Suppressor macrophage (primary cell): ENCODE results near the gene MRPS18A.
"Not testable (repeated sequence)": the region's sequence is repeated elsewhere in the genome, so short reads cannot be mapped to it uniquely, and the experiment has no call there.

Source experiments
- DNase-seq, 4 experiments: peaks; one replicate each; pipeline ENCODE4 v3.0.0-alpha.2; 2020 to 2022

MRPS18A gene

DNA sequence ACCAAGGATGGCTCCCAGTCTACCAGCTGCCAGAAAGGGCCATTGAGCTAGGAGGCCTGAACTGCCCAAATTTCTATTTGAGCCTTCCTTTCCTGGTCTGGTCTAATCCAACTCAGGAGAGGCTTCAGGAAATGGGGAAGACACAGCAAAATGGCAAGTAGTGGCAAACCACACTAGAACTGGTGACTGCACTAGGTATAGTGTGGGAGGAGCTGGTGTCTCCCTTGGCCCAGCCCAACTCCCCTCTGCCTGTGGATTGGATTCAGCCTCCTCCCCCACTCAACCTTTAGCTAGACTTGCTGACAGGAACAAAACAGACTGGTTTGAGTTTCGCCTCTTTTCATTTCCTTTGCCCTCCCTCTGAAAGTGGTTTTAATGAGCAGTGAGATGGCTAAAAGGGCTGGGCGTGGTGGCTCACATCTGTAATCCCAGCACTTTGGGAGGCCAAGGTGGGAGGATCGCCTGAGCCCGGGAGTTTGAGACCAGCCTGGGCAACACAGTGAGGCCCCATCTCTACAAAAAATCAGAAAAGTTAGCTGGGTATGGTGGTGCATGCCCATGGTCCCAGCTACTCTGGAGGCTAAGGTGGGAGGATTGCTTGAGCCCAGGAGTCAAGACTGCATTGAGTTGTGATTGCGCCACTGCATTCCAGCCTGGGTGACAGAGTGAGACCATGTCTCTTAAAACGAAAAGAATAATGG lies 17.5 kb downstream of the MRPS18A start:
- DNase-seq = peak; percentile 28 to 55 (median 50)

DNA sequence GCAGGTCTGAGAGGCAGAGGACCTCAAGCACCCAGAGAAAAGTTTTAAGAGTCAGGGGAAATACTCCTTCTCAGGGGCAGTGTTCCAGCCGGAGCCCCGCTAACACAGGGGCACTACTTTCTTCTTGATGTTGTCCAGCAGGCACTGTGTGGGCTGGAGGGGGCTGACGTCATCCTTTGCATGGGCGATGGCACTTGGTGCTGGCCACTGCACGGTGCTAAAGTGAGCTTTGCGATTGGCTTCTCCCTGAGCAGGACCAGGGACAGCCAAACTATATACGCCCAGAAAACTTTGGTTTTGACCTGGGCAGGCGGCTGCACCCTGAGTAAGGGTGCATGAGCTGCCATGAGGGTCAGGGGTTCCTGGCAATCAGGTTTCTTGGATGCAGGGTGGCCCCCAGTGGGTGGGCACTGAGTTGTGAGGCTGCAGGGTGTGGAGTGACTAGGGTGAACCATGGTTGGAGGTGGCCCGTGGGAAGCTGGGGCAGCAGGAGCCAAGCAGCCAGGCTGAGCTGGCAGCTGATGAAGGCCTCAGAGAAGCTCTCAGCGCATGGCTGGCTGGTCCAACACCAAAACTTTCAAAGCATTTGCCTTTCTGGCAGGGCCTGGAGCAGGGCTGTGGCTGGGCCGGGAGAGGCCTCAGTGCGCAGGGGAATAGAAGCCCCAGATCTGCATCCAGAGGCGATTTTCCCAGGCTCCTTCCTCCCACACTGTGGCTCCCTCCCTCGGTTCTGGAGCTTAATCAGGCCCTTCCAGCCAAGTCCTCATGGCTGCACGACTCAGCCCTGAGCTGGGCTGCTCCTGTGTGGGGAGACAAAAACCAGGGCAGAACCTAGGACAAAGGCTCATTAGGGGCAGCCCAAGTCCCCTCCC lies 18.3 kb downstream of the MRPS18A start:
- peak in 2 of 4 experiments; percentile 36 to 39 for DNase-seq

DNA sequence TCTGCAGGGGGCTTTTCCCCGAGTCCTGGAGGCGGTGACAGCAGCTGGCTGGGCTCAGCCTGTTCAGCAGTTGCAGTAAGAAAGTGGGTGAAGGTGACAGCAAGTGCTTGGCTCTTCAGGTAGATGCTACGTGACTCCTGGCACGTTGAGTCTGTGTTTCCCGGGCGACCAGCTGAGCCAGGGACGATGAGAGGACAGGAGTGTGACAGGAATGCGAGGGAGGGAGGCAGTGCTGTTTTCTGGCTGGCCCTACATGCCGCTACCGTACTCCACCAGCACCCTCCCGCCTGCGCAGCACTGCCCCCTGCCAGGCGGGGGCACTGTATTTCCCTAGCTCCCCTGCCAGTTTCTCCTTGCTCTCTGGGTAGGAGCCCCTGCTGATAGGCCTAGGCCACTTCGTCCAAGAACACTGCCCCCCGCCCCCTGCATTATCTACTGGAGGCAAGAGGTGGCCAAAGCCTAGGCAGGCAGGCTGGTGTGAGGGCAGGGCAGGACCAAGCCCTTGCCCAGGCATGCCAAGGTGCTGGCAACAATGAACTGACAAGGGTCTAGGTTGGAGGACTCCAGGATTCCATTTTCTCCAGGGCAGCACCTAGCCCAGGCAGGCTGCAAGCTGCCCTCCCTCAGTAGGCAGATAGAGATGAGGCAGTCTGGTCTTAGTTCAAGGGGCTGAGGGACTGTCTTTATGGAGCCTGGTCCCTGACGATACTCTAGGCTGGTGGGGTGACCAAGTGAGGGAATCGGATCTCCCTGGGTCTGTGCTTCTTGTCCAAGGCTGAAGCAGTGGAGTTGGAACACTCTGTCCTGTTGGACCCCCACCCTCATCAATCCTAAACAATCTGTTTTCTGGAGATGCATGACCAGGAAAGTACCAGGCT lies 19.2 kb downstream of the MRPS18A start:
- DNase-seq = peak; percentile 58 to 76 (median 64)

DNA sequence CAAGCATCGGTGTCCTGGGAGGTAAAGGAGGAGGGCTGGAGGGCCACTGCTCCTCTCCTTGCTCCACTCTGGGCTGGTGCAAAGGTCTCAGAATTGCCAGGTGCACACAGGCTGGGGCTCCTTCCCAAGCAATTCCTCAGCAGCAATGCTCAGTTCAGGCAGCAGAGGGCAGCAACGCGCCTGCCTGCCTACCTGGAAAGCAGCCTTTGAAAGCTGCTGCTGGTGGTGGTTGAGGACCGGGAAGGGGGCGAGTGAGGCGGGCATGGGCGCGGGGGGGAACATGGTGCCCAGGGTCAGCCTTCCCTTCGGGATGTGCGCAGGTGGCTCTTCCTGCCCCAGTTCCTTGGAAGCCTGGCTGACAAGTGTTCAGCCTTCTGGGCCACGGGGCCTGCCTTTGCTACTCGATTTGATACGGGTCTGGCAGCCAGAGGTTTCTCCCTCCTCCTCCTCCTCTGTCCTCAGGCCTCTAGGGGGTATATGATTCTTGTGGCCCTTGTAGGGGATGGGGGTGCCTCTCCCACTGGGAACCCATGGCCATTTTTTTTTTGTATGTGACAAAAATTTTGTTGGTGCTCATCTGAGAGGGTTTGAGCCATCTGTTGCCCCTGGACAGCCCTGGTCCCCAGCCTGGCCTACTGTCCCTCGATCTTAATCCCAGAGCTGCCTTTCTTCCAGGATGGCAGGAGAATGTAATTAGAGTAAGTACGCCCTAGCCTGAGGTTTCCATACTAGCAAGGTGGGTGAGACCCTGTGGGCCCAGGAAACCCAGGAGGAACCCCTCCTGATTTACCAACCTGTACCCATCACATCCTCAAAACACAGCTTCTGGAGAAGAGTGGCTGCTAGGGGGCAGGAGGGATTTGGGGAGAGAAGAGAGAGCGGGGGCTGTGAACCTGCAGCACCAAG lies 20.1 kb downstream of the MRPS18A start:
- peak; percentile 76 to 90 (median 81) for DNase-seq

DNA sequence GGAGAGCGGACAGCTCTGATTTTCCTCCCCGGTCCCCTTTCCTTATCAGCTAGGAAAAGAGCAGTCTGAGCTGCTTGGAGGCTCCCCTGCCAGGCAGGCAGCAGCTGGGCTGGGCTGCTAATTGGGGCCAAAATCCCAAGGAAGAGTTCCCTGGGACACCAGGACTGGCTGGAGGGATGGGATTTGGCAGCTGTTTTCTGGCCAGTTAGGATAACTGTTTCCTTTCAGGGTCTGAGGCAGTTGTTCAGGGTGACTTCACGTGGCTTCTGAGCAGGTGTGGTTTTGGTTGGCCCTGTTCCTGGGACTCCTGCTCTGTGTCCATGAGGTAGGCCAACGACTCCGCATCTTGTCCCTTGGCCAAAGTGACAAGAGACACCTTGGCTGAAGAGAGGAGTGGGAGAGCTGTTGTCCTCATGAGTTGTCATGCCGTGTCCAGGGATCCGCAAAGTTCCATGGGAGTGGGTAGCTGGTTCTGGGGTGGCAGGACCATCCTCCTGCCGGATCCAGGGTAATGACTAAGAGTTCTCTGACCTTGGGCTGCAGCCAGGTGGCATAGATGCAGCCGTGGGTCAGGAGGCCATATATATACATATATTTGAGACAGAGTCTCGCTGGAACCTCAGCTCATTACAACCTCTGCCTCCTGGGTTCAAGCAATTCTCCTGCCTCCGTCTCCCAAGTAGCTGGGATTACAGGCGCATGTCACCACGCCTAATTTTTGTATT lies 21.2 kb downstream of the MRPS18A start:
- DNase-seq = no peak

DNA sequence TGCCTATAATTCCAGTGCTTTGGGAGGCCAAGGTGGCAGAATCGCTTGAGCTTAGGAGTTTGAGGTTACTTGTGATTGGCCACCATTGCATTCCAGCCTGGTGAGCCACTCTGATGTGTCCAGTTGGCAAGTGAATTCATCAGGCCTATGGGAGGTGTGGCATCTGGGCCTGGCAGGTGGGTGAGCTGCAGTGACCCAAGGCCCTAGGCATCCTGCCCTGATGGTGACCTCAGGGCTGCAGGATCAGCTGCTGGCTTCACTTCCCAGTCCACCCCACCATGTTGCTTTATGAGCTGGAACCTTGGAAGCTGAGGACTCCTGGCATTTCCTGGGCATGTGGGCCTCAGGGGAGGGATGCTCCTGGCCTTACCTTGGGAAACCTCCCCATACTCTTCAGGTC lies 22.2 kb downstream of the MRPS18A start:
- no peak for DNase-seq

DNA sequence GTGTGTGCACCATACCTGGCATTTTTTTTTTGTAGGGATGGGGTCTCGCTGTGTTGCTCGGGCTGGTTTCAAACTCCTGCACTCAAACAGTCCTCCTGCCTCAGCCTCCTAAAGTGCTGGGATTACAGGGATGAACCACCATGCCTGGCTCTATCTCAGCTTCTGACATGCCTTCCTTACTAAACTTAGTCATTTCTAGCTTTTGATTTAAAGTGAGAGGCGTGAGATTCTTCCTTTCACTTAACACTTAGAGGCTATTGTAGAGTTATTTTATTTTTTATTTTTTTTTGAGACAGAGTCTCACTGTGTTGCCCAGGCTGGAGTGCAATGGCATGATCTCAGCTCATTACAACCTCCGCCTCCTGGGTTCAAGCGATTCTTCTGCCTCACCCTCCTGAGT lies 24.6 kb downstream of the MRPS18A start:
- not testable (repeated sequence) for DNase-seq

DNA sequence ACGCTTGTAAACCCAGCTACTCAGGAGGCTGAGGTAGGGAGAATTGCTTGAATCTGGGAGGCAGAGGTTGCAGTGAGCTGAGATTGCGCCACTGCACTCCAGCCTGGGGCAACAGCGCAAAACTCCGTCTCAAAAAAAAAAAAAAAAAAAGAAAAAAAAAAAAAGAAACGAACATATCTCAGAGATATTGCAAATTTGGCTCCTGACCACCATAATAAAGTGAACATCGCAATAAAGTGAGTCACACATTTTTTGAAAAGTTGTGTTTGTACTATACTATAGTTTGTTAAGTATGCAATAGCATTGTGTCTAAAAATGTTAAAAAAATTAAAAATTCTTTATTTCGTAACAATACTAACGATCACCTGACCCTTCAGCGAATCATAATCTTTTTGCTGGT lies 29.4 kb downstream of the MRPS18A start:
- no peak for DNase-seq

DNA sequence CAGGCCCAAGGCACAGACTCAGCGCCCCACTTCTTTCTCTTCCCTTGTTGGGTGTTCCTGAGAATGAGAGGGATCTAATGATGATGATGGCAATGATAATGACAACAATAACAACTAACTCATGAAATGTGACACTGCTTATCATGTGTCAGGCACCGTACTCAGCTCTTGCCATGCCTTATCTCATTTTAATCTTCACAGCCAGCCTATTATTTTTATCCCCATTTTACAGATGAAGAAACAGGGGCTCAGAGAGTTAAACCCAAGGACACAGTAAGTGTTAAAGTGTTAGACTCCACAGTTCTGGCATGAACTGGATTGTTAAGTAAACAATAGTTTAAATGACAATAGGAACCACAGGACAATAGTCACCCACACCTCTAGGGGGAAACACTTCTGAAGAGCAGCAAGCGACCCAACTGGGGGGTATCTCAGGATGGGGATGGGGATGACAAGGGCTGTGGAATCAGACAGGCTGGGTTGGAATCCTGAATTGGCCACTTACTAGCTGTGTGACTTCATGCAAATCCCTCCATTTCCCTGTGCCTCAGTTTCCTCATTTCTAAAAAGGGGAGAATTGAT lies 30.3 kb downstream of the MRPS18A start:
- DNase-seq = no peak

DNA sequence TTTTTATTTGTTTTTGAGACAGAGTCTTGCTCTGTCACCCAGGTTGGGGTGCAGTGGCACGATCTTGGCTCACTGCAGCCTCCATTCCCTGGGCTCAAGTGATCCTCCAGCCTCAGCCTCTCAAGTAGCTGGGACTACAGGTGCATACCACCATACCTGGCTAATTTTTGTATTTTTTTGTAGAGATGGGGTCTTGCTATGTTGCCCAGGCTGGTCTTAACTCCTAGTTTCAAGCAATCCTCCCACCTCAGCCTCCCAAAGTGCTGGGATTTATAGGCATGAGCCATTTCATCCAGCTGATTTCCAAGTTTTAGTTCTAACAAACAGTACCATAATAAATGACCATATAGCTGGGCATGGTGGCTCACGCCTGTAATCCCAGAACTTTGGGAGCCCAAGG lies 34.8 kb downstream of the MRPS18A start:
- not testable (repeated sequence) for DNase-seq

DNA sequence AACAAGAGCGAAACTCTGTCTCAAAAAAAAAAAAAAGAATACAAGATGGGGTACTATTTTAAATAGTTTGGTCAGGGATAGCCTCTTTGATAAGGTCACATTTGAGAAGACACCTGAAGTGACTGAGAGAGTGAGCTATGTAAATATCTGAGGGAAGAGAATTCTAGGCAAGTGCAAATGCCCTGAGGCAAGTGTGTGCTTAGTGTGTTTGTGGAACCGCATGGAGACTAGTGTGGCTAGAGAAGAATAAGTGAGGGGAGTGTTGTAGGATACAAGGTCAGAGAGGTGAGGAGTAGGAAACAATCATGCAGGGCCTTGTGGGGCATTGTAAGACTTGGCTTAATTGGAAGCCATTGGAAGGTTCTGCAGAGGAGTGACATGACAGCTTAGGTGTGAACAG lies 39.3 kb downstream of the MRPS18A start:
- DNase-seq = no peak

DNA sequence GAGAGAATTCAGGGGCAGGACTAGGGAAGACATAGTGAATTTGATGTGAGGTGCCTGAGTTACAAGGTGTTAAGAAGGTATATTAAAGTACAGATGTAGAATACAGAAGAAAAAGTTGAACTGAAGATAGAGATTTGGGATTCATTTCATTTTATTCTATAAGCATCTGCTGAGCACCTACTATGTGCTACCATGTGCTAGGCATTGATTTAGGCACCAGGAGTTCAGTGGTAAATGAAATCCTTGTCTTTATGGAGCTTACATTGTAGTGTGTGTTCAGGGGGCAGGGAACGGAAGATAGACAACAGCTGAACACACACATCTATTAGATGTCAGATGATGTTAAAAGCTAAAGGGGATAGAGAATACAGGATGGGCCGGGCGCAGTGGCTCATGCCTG lies 40.0 kb downstream of the MRPS18A start:
- no peak for DNase-seq

DNA sequence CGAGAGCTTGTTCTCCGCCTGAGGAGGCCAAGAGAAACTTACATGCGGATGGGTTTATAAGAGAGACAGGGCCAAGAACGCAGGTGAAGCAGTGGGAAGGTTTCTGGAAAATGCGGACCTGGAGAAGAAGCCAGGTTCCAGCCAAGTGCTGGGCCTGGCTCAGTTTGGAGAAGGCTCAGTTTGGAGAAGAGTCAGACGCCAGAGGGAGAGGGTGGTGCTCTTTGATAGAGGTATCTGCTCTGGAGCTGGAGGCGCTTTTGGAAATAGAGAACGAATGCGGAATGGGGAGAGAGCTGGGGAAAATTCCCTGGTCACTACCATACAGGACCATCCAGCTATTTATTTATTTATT lies 42.0 kb downstream of the MRPS18A start:
- DNase-seq = no peak

DNA sequence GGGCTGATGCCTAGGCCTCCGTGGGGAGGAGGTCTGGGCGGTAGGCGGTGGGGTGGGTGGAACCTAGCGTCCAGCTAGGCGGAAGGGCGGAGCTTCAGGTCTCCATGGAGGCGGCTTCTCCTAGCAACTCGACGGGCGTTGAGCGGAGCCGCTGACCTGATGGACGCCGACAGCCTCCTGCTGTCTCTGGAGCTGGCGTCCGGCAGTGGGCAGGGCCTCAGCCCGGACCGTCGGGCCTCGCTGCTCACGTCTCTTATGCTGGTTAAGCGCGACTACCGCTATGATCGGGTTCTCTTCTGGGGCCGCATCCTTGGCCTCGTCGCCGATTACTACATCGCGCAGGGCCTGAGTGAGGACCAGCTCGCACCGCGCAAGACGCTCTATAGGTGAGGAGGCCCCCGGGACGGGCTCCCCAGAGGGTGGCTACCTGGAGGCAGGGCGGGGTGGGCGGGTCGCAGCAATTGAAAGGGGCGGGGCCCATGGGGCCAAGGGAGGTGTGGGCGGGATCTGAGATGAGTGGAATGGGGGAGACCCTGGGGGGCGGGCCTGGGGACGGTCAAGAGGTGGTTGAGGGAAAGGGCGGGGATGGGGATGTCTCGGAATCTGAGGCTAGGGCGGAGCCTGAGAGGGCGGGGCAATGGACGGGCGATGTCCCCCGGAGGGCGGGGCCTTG lies 42.5 kb downstream of the MRPS18A start, which contains the start of gene RSPH9:
TSS of gene RSPH9 (plus strand) at position 97 of the 673 bp plus-strand sequence. CDS start at position 160, 63 bp downstream.
- peak in 3 of 4 experiments; percentile 42 to 67 (median 53) for DNase-seq

DNA sequence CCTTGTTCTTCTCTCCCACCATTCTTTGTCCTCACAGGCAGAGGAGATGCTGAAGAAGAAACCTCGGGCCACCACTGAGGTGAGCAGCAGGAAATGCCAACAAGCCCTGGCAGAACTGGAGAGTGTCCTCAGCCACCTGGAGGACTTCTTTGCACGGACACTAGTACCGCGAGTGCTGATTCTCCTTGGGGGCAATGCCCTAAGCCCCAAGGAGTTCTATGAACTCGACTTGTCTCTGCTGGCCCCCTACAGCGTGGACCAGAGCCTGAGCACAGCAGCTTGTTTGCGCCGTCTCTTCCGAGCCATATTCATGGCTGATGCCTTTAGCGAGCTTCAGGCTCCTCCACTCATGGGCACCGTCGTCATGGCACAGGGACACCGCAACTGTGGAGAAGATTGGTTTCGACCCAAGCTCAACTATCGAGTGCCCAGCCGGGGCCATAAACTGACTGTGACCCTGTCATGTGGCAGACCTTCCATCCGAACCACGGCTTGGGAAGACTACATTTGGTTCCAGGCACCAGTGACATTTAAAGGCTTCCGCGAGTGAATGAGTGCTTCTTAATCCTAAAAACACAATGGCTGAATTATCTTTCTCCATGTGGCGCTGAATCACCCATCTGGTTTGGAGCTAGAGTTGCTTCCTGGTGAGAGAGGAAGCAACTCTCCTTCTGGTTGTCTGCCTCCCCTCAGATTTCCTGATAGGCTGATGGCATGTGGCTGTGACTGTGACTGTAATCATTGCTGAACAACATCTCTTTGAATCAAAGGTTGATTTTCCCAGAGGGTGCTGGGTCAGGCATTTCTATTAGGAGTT lies 47.4 kb downstream of the MRPS18A start:
- DNase-seq = peak; percentile 36 to 70 (median 62)

DNA sequence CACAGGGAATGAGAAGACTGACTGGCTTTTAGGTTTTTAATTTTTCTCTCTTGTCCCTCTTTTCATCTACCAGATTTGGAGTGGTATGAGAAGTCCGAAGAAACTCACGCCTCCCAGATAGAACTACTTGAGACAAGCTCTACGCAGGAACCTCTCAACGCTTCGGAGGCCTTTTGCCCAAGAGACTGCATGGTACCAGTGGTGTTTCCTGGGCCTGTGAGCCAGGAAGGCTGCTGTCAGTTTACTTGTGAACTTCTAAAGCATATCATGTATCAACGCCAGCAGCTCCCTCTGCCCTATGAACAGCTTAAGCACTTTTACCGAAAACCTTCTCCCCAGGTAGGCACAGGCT lies 51.3 kb downstream of the MRPS18A start:
- peak in 1 of 4 experiments; percentile 28 for DNase-seq

DNA sequence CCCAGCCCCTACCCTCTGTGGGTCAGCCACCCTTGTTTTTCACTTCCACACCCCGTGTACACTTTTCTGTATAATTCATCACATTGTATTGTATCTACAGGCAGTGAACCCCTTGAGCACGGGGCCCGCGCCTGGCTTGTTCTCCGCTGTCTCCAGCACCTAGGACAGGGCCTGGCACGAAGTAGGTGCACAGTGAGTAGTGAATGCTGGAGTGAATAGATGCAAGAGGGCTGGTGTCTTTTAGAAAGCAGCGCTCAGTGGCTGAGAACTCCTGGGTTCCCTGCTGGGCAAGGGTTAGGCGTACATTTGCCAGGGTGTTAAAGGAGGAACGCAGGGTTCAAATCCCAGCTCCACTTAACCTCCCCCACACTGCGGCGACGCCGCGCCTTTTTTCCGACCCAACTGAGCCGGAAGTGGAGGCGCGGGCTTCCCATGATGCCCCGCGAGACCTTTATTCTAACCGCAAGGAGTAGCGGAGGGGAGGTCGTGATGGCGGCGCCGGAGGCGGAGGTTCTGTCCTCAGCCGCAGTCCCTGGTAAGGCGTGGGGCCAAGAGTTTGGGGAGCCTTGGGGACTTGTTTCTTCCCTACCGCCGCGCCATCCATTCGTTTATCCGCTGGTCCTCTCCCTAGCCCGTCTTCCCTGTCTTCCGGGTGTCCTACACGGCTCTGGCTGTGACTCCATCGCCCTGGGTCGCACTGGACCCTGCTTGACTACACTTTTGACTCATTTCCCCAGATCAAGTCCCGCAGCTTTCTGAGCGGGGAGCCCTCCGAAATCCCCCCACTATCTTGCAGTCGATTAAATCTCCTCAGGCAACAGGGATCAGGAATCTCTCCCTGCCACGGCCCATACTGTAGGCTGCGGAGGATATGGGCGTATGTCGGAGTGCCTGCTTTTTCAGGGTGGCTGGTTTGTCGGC lies 51.9 kb downstream of the MRPS18A start, which contains the start of gene MAD2L1BP:
TSS of gene MAD2L1BP (plus strand) at position 454 of the 921 bp plus-strand sequence. CDS start at position 490, 36 bp downstream.
- peak; percentile 77 to 91 (median 86) for DNase-seq
